ENCODE data around the gene RGS13. TPM values are rescaled to one million over a fixed set of nuclear protein-coding genes. Genes with fewer than 3 reads are reported as not detected.
A peak's percentile ranks its signal among the peaks of the same experiment; 100 is the strongest.

The RGS13 gene
- total and polyA plus RNA-seq, 10 of the 15 experiments (the other 5 are each of a cell fraction or from before 2014, with no cell fraction given) = 0.23 to 16.0 (median 0.36) TPM; not detected in 1

- TF ChIP-seq, protein P1, sequence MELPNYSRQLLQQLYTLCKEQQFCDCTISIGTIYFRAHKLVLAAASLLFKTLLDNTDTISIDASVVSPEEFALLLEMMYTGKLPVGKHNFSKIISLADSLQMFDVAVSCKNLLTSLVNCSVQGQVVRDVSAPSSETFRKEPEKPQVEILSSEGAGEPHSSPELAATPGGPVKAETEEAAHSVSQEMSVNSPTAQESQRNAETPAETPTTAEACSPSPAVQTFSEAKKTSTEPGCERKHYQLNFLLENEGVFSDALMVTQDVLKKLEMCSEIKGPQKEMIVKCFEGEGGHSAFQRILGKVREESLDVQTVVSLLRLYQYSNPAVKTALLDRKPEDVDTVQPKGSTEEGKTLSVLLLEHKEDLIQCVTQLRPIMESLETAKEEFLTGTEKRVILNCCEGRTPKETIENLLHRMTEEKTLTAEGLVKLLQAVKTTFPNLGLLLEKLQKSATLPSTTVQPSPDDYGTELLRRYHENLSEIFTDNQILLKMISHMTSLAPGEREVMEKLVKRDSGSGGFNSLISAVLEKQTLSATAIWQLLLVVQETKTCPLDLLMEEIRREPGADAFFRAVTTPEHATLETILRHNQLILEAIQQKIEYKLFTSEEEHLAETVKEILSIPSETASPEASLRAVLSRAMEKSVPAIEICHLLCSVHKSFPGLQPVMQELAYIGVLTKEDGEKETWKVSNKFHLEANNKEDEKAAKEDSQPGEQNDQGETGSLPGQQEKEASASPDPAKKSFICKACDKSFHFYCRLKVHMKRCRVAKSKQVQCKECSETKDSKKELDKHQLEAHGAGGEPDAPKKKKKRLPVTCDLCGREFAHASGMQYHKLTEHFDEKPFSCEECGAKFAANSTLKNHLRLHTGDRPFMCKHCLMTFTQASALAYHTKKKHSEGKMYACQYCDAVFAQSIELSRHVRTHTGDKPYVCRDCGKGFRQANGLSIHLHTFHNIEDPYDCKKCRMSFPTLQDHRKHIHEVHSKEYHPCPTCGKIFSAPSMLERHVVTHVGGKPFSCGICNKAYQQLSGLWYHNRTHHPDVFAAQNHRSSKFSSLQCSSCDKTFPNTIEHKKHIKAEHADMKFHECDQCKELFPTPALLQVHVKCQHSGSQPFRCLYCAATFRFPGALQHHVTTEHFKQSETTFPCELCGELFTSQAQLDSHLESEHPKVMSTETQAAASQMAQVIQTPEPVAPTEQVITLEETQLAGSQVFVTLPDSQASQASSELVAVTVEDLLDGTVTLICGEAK (IDR thresholded peaks at IDR 0.05; ENCODE audit: borderline replicate concordance) = no peak
- TF ChIP-seq SP1 (IDR thresholded peaks at IDR 0.05; ENCODE audit: low read depth, low read length) (no peak), STAT1 (conservative IDR thresholded peaks at IDR 0.05) (no peak), SPI1 (IDR thresholded peaks at IDR 0.05; ENCODE audit: borderline replicate concordance, insufficient read depth, low read depth, low read length) (no peak)
These were observed 34.8 kb upstream of the RGS13 start (continued) for GRCh38 chr1:192601143-192601542.

DNA sequence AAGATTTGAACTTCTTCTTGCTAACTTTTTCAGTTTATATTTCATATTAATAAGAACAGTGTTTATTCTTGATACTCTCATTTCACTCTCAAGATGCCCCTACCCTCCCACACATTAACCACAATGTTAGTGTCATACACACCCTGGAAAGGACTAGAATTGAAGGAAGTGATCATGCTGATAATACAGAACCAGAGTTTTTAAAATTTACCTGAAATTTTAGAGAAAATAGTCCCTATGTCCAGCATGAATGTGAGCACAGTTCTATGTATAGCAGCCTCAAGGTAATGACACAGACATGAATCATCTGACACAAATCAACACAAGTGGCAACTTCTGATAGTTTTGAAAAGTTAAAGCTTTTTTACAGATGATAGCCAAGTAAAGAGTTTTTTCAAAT, 34.4 kb upstream of the RGS13 start:
- RAD21 ChIA-PET (ENCODE audit: unreplicated experiment) = interaction anchor here (0.9 to 2.9 kb wide), 4 partner anchors 9 to 94 kb away, joined by 3 to 19 read pairs (median 7); no protein-coding TSS in a partner anchor
- Histone ChIP-seq H3K9ac (ENCODE audit: control insufficient read depth, insufficient read depth, low read length) (no peak overlapping the region), H3K27me3 (replicated peaks in 1 of 2; ENCODE audit: control insufficient read depth in 2 of 2, insufficient read depth in 2 of 2, low read length in 1 of 2) (no peaks in the 10 kb centered on the region), H4K20me1 (ENCODE audit: control insufficient read depth, insufficient read depth) (no peaks in the 10 kb centered on the region), H3K79me2 (ENCODE audit: control insufficient read depth, insufficient read depth, low read length) (no peaks in the 10 kb centered on the region), H3K27ac (ENCODE audit: control insufficient read depth, insufficient read depth) (no peak overlapping the region), H3K9me3 (replicated peaks; ENCODE audit: control insufficient read depth, insufficient read depth, low read length) (no peaks in the 10 kb centered on the region), H3K36me3 (ENCODE audit: control insufficient read depth in 2 of 2, insufficient read depth in 2 of 2, low read length in 1 of 2) (no peaks in the 10 kb centered on the region), H3K4me3 (no peak overlapping the region), H3K4me1 (ENCODE audit: control insufficient read depth, insufficient read depth, low read length) (peaks cover 10% of the 10 kb centered on the region; the same call in 1 of the 2 replicates), H2AFZ (ENCODE audit: control insufficient read depth, low read depth, low read length) (no peak overlapping the region), H3K4me2 (ENCODE audit: control insufficient read depth, insufficient read depth) (no peak overlapping the region)
- SMC1A ChIA-PET (ENCODE audit: uncharacterized antibody, unreplicated experiment) = interaction anchor here (0.7 to 8.4 kb wide), 8 partner anchors 9 to 127 kb away, joined by 3 to 175 read pairs (median 6); no protein-coding TSS in a partner anchor
- BruUV-seq (replicated peaks) = no TSS peak
- CTCF ChIA-PET = interaction anchor here (0.6 to 2.4 kb wide), 3 partner anchors 56 to 431 kb away, joined by 3 to 11 read pairs (median 6); no protein-coding TSS in a partner anchor
- FAIRE-seq = no peak
- no peak for DNase-seq (ENCODE audit: low read depth, low spot score)
- in situ Hi-C loops (cut with MboI) (no loop called here), intact Hi-C loops (cut with micrococcal nuclease; ENCODE audit: unreplicated experiment) (loop anchor here (2.0 kb wide), 1 partner anchor 21 kb away; no protein-coding TSS in a partner anchor)
- peak; percentile 43 for ATAC-seq
- POLR2A ChIA-PET = interaction anchor here (1.4 kb wide), 2 partner anchors 62 to 77 kb away, joined by 3 to 5 read pairs; no protein-coding TSS in a partner anchor
- TF ChIP-seq ZNF217 (IDR thresholded peaks at IDR 0.05) = no peak
- no peak for TF ChIP-seq LARP7 (IDR thresholded peaks at IDR 0.05)
- no peak for TF ChIP-seq E4F1 (IDR thresholded peaks at IDR 0.05; ENCODE audit: borderline replicate concordance, partially characterized antibody)
- TF ChIP-seq, protein P2, sequence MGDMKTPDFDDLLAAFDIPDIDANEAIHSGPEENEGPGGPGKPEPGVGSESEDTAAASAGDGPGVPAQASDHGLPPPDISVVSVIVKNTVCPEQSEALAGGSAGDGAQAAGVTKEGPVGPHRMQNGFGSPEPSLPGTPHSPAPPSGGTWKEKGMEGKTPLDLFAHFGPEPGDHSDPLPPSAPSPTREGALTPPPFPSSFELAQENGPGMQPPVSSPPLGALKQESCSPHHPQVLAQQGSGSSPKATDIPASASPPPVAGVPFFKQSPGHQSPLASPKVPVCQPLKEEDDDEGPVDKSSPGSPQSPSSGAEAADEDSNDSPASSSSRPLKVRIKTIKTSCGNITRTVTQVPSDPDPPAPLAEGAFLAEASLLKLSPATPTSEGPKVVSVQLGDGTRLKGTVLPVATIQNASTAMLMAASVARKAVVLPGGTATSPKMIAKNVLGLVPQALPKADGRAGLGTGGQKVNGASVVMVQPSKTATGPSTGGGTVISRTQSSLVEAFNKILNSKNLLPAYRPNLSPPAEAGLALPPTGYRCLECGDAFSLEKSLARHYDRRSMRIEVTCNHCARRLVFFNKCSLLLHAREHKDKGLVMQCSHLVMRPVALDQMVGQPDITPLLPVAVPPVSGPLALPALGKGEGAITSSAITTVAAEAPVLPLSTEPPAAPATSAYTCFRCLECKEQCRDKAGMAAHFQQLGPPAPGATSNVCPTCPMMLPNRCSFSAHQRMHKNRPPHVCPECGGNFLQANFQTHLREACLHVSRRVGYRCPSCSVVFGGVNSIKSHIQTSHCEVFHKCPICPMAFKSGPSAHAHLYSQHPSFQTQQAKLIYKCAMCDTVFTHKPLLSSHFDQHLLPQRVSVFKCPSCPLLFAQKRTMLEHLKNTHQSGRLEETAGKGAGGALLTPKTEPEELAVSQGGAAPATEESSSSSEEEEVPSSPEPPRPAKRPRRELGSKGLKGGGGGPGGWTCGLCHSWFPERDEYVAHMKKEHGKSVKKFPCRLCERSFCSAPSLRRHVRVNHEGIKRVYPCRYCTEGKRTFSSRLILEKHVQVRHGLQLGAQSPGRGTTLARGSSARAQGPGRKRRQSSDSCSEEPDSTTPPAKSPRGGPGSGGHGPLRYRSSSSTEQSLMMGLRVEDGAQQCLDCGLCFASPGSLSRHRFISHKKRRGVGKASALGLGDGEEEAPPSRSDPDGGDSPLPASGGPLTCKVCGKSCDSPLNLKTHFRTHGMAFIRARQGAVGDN (IDR thresholded peaks at IDR 0.05) = peak; percentile 26; the same call in 1 of the 2 replicates
- TF ChIP-seq NFIC (IDR thresholded peaks at IDR 0.05; ENCODE audit: low read depth, low read length) = 0 out of 2 replicates have a peak, but pooled peaks have one; percentile 7
- no peak for TF ChIP-seq BHLHE40 (IDR thresholded peaks at IDR 0.05; ENCODE audit: borderline replicate concordance in 1 of 2, low read depth in 2 of 2, low read length in 1 of 2)
